HG02610 (cell line): ENCODE data around the gene FBXO30.

Source experiments
- ATAC-seq: cut with Tn5 transposase; IDR thresholded peaks from one replicate; pipeline ENCODE4 v1.9.1; 2021; ENCODE audit warnings: mild to moderate bottlenecking, moderate library complexity; ENCODE audit not compliant: unreplicated experiment

Gene FBXO30

DNA sequence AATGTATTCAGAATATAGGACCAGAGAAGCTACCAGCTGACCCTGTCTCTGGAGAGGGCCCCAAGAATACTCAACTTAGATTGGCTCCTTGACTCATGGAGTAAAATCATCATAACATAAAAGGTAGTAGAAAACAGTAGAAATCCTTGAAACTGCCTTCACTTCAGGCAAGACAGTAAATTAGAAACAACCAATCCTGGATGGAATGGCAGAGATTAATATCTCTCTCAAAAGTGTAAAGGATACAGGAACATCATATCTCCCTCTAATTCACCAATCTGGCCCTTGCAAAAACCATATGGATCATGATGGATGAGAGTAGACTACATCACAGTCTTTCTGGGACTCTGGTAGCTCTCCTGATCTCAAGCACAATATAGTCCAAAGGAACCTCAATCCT is 58.9 kb downstream of the FBXO30 start:
- no peak for ATAC-seq

DNA sequence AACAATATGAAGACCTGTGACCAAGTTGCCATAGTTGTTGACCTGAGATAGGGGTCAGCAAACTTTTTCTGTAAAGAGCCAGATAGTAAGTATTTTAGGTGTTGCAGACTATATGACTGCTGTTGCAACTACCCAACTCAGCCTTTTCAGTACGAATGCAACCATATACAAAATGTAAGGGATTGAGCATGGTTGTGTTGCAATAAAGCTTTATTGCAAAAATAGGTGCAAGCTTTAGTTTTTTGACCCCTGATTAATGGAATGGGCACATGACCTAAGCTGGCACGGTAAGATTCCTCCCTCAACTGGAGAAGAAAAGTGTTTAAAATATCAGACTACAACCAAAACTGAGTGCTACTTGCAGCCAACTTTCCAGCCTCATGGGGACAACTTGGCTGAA is 62.0 kb downstream of the FBXO30 start:
- no peak for ATAC-seq

DNA sequence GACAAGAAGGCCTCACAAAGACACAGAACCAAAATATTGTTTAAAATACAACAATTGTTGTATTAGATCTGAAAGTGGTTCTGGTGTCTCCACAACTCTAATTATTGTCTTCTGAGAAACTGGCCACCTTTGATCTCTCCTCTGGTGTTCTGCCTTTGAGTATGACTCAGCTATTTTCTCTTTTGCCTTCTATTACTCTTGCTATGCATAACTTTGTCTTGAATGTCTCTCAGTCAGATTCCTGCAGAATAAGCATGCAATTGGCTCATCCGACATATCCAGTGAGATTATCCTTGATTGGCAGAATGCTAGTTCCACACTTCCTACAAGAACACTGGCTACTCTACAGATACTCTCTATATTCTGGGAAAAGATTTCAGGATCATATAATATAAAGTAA is 65.0 kb downstream of the FBXO30 start:
- peak; percentile 96 for ATAC-seq

DNA sequence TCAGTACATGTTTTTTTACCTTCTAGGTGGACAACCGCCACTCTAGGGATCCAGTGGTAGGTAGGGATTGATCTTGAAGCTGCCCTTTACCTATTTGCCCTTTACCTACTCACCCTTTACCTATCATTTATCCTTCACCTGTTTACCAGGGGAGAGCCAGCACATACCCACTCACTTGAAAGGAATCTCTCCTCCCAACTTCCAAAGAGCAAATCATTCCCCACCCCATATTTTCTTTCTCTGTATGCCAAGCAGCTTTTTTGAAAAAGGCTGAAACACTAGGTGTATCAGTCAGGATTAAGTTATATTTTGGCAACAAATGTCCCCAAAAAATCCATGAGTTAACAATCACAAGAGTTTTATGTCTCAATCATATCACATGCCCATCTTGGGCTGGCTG is 68.7 kb downstream of the FBXO30 start:
- no peak for ATAC-seq

DNA sequence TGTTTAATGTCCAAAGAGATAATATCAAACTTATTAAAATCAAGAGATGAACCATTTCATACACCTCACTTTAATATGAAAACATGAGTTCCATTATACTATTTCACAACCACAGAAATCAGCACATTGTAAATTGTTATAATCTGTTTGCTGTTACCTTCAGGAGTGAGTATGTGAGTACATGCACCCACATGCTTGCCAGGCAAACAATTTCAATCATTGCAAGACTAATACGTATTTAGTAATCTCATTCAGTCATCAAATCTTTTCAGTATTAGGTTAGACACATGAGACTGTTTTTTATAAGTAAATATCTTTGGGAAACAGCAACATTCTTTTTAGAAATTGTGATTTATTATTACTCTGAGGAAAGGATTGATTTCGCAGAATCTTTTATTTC is 70.0 kb downstream of the FBXO30 start:
- ATAC-seq = no peak
